ENCODE results near the gene ZNF653. TPM values are rescaled to one million over a fixed set of nuclear protein-coding genes. Genes with fewer than 3 reads are reported as not detected.

Gene ZNF653
- total RNA-seq, 2 donors from 2014 or later: 4.6 to 9.9 TPM

GRCh38 chr19:11452620-11453310 lies 52.9 kb downstream of the ZNF653 start:
- peaks cover 15% of the 10 kb centered on the region for H3K36me3 ChIP-seq
- no peak for DNase-seq (ENCODE audit: low spot score)
- no peaks in the 10 kb centered on the region for H3K27me3 ChIP-seq
- H3K27ac ChIP-seq: no peak overlapping the region
- TF ChIP-seq, protein P1, sequence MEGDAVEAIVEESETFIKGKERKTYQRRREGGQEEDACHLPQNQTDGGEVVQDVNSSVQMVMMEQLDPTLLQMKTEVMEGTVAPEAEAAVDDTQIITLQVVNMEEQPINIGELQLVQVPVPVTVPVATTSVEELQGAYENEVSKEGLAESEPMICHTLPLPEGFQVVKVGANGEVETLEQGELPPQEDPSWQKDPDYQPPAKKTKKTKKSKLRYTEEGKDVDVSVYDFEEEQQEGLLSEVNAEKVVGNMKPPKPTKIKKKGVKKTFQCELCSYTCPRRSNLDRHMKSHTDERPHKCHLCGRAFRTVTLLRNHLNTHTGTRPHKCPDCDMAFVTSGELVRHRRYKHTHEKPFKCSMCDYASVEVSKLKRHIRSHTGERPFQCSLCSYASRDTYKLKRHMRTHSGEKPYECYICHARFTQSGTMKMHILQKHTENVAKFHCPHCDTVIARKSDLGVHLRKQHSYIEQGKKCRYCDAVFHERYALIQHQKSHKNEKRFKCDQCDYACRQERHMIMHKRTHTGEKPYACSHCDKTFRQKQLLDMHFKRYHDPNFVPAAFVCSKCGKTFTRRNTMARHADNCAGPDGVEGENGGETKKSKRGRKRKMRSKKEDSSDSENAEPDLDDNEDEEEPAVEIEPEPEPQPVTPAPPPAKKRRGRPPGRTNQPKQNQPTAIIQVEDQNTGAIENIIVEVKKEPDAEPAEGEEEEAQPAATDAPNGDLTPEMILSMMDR (IDR thresholded peaks at IDR 0.05): no peak
- H3K9me3 ChIP-seq: no peaks in the 10 kb centered on the region
- peaks cover 0 to 8% of the 10 kb centered on the region in 2 donors for H3K4me1 ChIP-seq
- H3K4me3 ChIP-seq: no peak overlapping the region

DNA sequence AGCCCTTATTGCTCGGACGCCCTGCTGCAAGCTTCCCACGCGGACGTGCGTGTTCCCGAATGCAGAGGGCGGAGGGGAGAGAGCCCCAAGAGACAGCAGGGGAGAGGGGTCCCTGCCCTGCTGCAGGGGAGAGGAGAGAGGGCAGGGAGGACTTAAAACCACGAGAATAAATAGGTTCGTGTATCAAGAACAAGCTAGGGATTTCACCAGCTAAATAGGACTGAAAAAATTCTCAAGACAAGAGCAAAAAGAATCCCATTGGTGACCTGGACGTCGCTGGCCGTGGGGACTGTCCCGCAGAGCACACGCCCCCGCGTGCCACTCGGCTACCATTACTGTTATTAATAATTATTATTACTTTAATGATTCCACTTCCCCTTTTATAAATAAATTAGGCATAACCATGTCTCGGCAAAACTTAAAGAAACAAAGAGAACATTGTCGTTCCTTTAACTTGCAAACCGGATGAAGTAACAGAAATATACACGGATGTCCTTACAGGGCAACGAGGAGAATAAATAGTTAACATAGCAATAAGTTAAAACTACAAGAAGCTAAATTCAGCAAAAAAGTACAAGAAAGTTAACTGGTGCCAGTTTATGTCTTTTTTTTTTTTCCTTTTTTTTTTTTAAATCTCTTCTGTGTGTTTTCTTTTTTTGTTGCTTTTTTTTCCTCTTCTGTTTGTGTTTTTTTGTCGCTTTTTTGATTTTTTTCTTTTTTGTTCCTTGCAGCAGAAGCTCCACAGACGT lies 53.6 kb downstream of the ZNF653 start:
- no peak overlapping the region for H3K4me3 ChIP-seq
- H3K36me3 ChIP-seq: peaks cover 23% of the 10 kb centered on the region
- H3K4me1 ChIP-seq: peaks cover 0 to 8% of the 10 kb centered on the region in 2 donors
- no peaks in the 10 kb centered on the region for H3K27me3 ChIP-seq
- TF ChIP-seq, protein P1 (IDR thresholded peaks at IDR 0.05): no peak
- no peak overlapping the region for H3K27ac ChIP-seq
- H3K9me3 ChIP-seq: no peaks in the 10 kb centered on the region
- no peak for DNase-seq (ENCODE audit: low spot score)

DNA sequence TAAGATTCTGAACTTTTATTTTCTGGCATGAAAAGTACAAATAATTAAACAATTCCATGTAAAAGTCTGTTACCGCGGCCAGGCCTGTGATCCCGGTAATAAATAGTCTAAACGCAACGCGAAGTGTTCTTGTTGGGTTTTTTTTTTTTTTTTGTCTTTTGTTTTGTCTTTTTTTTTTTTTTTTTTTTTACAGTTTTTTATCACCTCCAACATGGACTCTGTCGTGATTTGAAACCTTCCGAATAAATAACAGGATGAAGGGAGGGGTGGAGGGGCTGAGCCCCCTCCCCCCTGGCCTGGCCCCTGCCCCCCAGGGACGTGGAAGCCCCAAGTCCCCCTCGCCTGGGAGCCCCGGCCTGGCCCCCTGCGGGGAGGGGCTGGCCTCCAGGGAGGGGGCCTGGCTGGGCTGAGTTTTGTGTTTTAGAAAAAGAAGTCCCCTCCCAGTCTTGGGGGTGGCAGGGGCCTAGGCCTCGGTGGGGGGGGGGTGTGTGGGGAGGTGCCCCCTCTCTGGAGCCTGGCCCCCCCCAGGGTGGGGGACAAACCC lies 54.2 kb downstream of the ZNF653 start:
- H3K27me3 ChIP-seq: no peaks in the 10 kb centered on the region
- peaks cover 0 to 8% of the 10 kb centered on the region in 2 donors for H3K4me1 ChIP-seq
- H3K36me3 ChIP-seq: peaks cover 29% of the 10 kb centered on the region
- no peaks in the 10 kb centered on the region for H3K9me3 ChIP-seq
- TF ChIP-seq, protein P1 (IDR thresholded peaks at IDR 0.05): no peak
- H3K4me3 ChIP-seq: no peak overlapping the region
- H3K27ac ChIP-seq: no peak overlapping the region
- no peak for DNase-seq (ENCODE audit: low spot score)

GRCh38 chr19:11450570-11451326 lies 54.9 kb downstream of the ZNF653 start:
- Histone ChIP-seq H3K36me3 (peaks cover 36% of the 10 kb centered on the region), H3K27ac (no peak overlapping the region)
- DNase-seq (ENCODE audit: low spot score): no peak

GRCh38 chr19:11448923-11449554 lies 56.6 kb downstream of the ZNF653 start:
- DNase-seq (ENCODE audit: low spot score): no peak
- no peak overlapping the region for H3K27ac ChIP-seq
- TF ChIP-seq, protein P1 (IDR thresholded peaks at IDR 0.05): no peak
- peaks cover 0 to 8% of the 10 kb centered on the region in 2 donors for H3K4me1 ChIP-seq
- peaks cover 53% of the 10 kb centered on the region for H3K36me3 ChIP-seq
- H3K27me3 ChIP-seq: no peaks in the 10 kb centered on the region
- no peaks in the 10 kb centered on the region for H3K9me3 ChIP-seq
- H3K4me3 ChIP-seq: no peak overlapping the region

More at GRCh38 chr19:11450570-11451326, 54.9 kb downstream of the ZNF653 start:
- no peaks in the 10 kb centered on the region for H3K9me3 ChIP-seq
- H3K27me3 ChIP-seq: no peaks in the 10 kb centered on the region
- peaks cover 0 to 8% of the 10 kb centered on the region in 2 donors for H3K4me1 ChIP-seq
- TF ChIP-seq, protein P1 (IDR thresholded peaks at IDR 0.05): no peak
- H3K4me3 ChIP-seq: no peak overlapping the region
